CD14-positive monocyte (primary cell): ENCODE results near the gene FAM149B1. TPM values are rescaled to one million over a fixed set of nuclear protein-coding genes. Genes with fewer than 3 reads are reported as not detected.

Experiments used
- DNase-seq, 3 donors: peaks; one replicate each; pipeline ENCODE4 v3.0.0-alpha.2; 2011 to 2022
- H2AFZ ChIP-seq: 2 replicates; pipeline ENCODE4 v1.6.0; 2012; ENCODE audit warnings: mild to moderate bottlenecking, low read depth, low read length, inconsistent platforms; ENCODE audit not compliant: insufficient read depth, poor library complexity, severe bottlenecking
- H3K27ac ChIP-seq, 2 donors: 1 replicate in 1 of 2; 2 replicates in 1 of 2; pipeline ENCODE4 v1.5.1; 2012 to 2013; ENCODE audit warnings: low read length in 2 of 2, control low read depth in 1 of 2, inconsistent platforms in 1 of 2, low read depth in 1 of 2, mild to moderate bottlenecking in 1 of 2
- H3K27me3 ChIP-seq, 2 donors: one replicate each; pipeline versions ENCODE4 v1.6.0 to v1.6.1; 2011 to 2013; ENCODE audit warnings: low read length in 2 of 2; ENCODE audit not compliant: control insufficient read depth in 2 of 2, insufficient read depth in 2 of 2
- H3K36me3 ChIP-seq, 2 donors: replicated peaks in 1 of 2; 1 replicate in 1 of 2; 2 replicates in 1 of 2; pipeline versions ENCODE4 v1.5.1 to v1.6.1; 2012 to 2013; ENCODE audit warnings: low read length in 2 of 2, control low read depth in 1 of 2, inconsistent platforms in 1 of 2, mild to moderate bottlenecking in 1 of 2; ENCODE audit not compliant: insufficient read depth in 2 of 2, control insufficient read depth in 1 of 2
- H3K4me1 ChIP-seq, 2 donors: 1 replicate in 1 of 2; 2 replicates in 1 of 2; pipeline versions ENCODE4 v1.5.1 to v1.6.1; 2012 to 2013; ENCODE audit warnings: low read length in 2 of 2, control low read depth in 1 of 2, inconsistent platforms in 1 of 2, mild to moderate bottlenecking in 1 of 2, moderate library complexity in 1 of 2; ENCODE audit not compliant: insufficient read depth in 2 of 2, control insufficient read depth in 1 of 2
- H3K4me2 ChIP-seq: replicated peaks from 2 replicates; pipeline ENCODE3; 2012; ENCODE audit warnings: low read length, moderate library complexity, mild to moderate bottlenecking; ENCODE audit not compliant: poor library complexity, severe bottlenecking; ENCODE audit errors: extremely low read depth
- H3K4me3 ChIP-seq, 3 experiments: fragments of 200-600 bp in 1 of 3; sonication (generic) in 1 of 3; replicated peaks in 1 of 3; 1 replicate in 2 of 3; 2 replicates in 1 of 3; pipeline ENCODE4 v1.5.1; 2011 to 2013; ENCODE audit warnings: low read length in 3 of 3, mild to moderate bottlenecking in 3 of 3, control low read depth in 2 of 3, low read depth in 2 of 3, inconsistent platforms in 1 of 3, moderate library complexity in 1 of 3
- H3K79me2 ChIP-seq: 2 replicates; pipeline ENCODE4 v1.6.0; 2012; ENCODE audit warnings: mild to moderate bottlenecking, control low read depth, inconsistent platforms, low read length, moderate library complexity; ENCODE audit not compliant: insufficient read depth
- H3K9ac ChIP-seq: 2 replicates; pipeline ENCODE4 v1.6.0; 2017; ENCODE audit warnings: low read length, mild to moderate bottlenecking; ENCODE audit not compliant: insufficient read depth, poor library complexity, severe bottlenecking
- H3K9me3 ChIP-seq, 2 donors: replicated peaks in 1 of 2; 1 replicate in 1 of 2; 2 replicates in 1 of 2; pipeline versions ENCODE4 v1.5.1 to v1.6.1; 2012 to 2013; ENCODE audit warnings: low read length in 2 of 2, control low read depth in 1 of 2; ENCODE audit not compliant: control insufficient read depth in 1 of 2, insufficient read depth in 1 of 2
- H4K20me1 ChIP-seq: 2 replicates; pipeline ENCODE4 v1.6.0; 2012; ENCODE audit warnings: mild to moderate bottlenecking, low read length, control low read depth, moderate library complexity; ENCODE audit not compliant: insufficient read depth
- H3K27ac Mint-ChIP-seq, 7 donors: one replicate each; pipeline ENCODE4 v1.8.0; 2020; ENCODE audit warnings: mild to moderate bottlenecking in 7 of 7, mixed read lengths in 7 of 7, moderate library complexity in 6 of 7, inconsistent platforms in 2 of 7
- H3K27me3 Mint-ChIP-seq, 3 donors: one replicate each; pipeline ENCODE4 v1.8.0; 2021 to 2022; ENCODE audit warnings: low read depth in 3 of 3, mild to moderate bottlenecking in 3 of 3, mixed read lengths in 3 of 3, moderate library complexity in 3 of 3, inconsistent platforms in 1 of 3
- H3K36me3 Mint-ChIP-seq, 2 donors: one replicate each; pipeline ENCODE4 v1.8.0; 2020; ENCODE audit warnings: mixed read lengths in 2 of 2, inconsistent platforms in 1 of 2, mild to moderate bottlenecking in 1 of 2
- H3K4me1 Mint-ChIP-seq: one replicate; pipeline ENCODE4 v1.8.0; 2020; ENCODE audit warnings: mild to moderate bottlenecking, mixed read lengths
- H3K4me3 Mint-ChIP-seq, 2 donors: one replicate each; pipeline ENCODE4 v1.8.0; 2020; ENCODE audit warnings: mild to moderate bottlenecking in 2 of 2, mixed read lengths in 2 of 2, moderate library complexity in 1 of 2
- H3K9me3 Mint-ChIP-seq, 7 donors: one replicate each; pipeline ENCODE4 v1.8.0; 2020 to 2022; ENCODE audit warnings: mixed read lengths in 7 of 7, mild to moderate bottlenecking in 6 of 7, moderate library complexity in 6 of 7, inconsistent platforms in 2 of 7
- WGBS: methylation state at CpG from one replicate; pipeline ENCODE4 v1.1.5; 2013; ENCODE audit warnings: missing lambda C conversion rate; ENCODE audit not compliant: insufficient coverage; 5-methylcytosine and 5-hydroxymethylcytosine counted together
- intact Hi-C, 2 donors: fragments of 100-400 bp; cut with micrococcal nuclease; formaldehyde crosslinking; loops; one replicate each; pipeline versions ENCODE4 v1.15.0 to v1.15.1; 2023
- polyA plus RNA-seq, 3 donors: library from polyadenylated mRNA; depleted of rRNA in 1 of 3; unstranded in 2 of 3; stranded (reverse) in 1 of 3; fragments of 300-500 nt in 2 of 3; fragments of >200 nt in 1 of 3; fragmentation: Illumina TruSeq in 2 of 3; gene quantifications; 1 replicate in 2 of 3; 2 replicates in 1 of 3; pipeline ENCODE4 v1.2.3, GENCODE V29; 2012 to 2021
- TF ChIP-seq, protein P1 (sequence below): fragments of 200-600 bp; IDR thresholded peaks from one replicate; pipeline ENCODE4 v1.8.0; 2022; ENCODE audit warnings: antibody characterized with exemption, mild to moderate bottlenecking

FAM149B1 gene
- polyA plus RNA-seq, 3 donors, result 2.6 to 19.3 (median 2.6) TPM

GRCh38 chr10:73239908-73240307 is 72.0 kb downstream of the FAM149B1 start:
- Mint-ChIP-seq H3K27me3 (no peaks in the 10 kb centered on the region), H3K36me3 (peaks cover 43 to 69% of the 10 kb centered on the region in 2 donors), H3K4me3 (no peak overlapping the region), H3K27ac (no peak overlapping the region), H3K9me3 (no peaks in the 10 kb centered on the region), H3K4me1 (peaks cover 15% of the 10 kb centered on the region)
- peaks cover 9 to 16% of the 10 kb centered on the region in 2 donors for H3K4me1 ChIP-seq
- no peaks in the 10 kb centered on the region for H4K20me1 ChIP-seq
- H3K4me2 ChIP-seq, result no peak overlapping the region
- H3K27me3 ChIP-seq, result no peaks in the 10 kb centered on the region
- no peaks in the 10 kb centered on the region for H3K9me3 ChIP-seq
- H3K4me3 ChIP-seq, result no peak overlapping the region
- no peak overlapping the region for H3K27ac ChIP-seq
- DNase-seq, result no peak
- H3K79me2 ChIP-seq, result peaks cover 22% of the 10 kb centered on the region
- intact Hi-C loops, result loop anchor here (10.0 kb wide), 2 partner anchors 115 to 175 kb away; partner anchors contain the start of genes ANXA7 (in 1 of the 2) and CFAP70 (in 1 of the 2)
- no peak overlapping the region for H2AFZ ChIP-seq
- TF ChIP-seq, protein P1, sequence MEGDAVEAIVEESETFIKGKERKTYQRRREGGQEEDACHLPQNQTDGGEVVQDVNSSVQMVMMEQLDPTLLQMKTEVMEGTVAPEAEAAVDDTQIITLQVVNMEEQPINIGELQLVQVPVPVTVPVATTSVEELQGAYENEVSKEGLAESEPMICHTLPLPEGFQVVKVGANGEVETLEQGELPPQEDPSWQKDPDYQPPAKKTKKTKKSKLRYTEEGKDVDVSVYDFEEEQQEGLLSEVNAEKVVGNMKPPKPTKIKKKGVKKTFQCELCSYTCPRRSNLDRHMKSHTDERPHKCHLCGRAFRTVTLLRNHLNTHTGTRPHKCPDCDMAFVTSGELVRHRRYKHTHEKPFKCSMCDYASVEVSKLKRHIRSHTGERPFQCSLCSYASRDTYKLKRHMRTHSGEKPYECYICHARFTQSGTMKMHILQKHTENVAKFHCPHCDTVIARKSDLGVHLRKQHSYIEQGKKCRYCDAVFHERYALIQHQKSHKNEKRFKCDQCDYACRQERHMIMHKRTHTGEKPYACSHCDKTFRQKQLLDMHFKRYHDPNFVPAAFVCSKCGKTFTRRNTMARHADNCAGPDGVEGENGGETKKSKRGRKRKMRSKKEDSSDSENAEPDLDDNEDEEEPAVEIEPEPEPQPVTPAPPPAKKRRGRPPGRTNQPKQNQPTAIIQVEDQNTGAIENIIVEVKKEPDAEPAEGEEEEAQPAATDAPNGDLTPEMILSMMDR, result no peak
- peaks cover 38 to 87% of the 10 kb centered on the region in 2 donors for H3K36me3 ChIP-seq
- WGBS, result no CpG with 5 or more reads among the region's 2 CpGs
- no peak overlapping the region for H3K9ac ChIP-seq

- no peak for DNase-seq
- Mint-ChIP-seq H3K4me1 (peaks cover 36% of the 10 kb centered on the region), H3K4me3 (no peak overlapping the region), H3K36me3 (peaks cover 33 to 49% of the 10 kb centered on the region in 2 donors), H3K27me3 (no peaks in the 10 kb centered on the region), H3K27ac (peak overlapping the region in 3 of 7 donors; percentile 11 to 74 (median 62)), H3K9me3 (no peaks in the 10 kb centered on the region)
- 25% methylated on average over 7 of the region's 8 CpGs for WGBS
- Histone ChIP-seq H2AFZ (no peak overlapping the region), H3K4me2 (no peak overlapping the region), H3K9ac (no peak overlapping the region), H3K36me3 (peaks cover 28 to 49% of the 10 kb centered on the region in 2 donors), H3K79me2 (peaks cover 60% of the 10 kb centered on the region), H3K27ac (peak overlapping the region in 1 of 2 donors; percentile 76), H3K9me3 (no peaks in the 10 kb centered on the region), H4K20me1 (no peaks in the 10 kb centered on the region), H3K4me3 (no peak overlapping the region), H3K4me1 (peaks cover 24 to 43% of the 10 kb centered on the region in 2 donors), H3K27me3 (no peaks in the 10 kb centered on the region)
- intact Hi-C loops, result loop anchor here (5.0 to 10.0 kb wide), 5 partner anchors 78 to 170 kb away; partner anchors contain the start of genes ANXA7 (in 2 of the 2), CFAP70 (in 1 of the 2), ECD (in 1 of the 2) and FAM149B1 (in 1 of the 2)
- TF ChIP-seq, protein P1, result no peak
Observed at GRCh38 chr10:73244866-73245477, 77.1 kb downstream of the FAM149B1 start.
